Measurements from ENCODE around the gene UBXN4. TPM values are rescaled to one million over a fixed set of nuclear protein-coding genes. Genes with fewer than 3 reads are reported as not detected.

UBXN4 gene
- total RNA-seq, 2 experiments from 2014 or later, result 70.6 to 81.8 TPM

Other genes with a start within 250 kb of the UBXN4 start
- gene ZRANB3, start 210.6 kb upstream of the UBXN4 start, total RNA-seq, result 10 to 100 TPM; 15.0 to 18.1 TPM
- gene R3HDM1, start 210.4 kb upstream of the UBXN4 start, total RNA-seq, result 10 to 100 TPM; 68.1 to 70.6 TPM
- gene LCT, start 95.3 kb downstream of the UBXN4 start, total RNA-seq, result under 1 TPM; 0.31 to 0.34 TPM
- 100 to 1,000 TPM; 229 to 232 TPM for gene MCM6, start 134.6 kb downstream of the UBXN4 start, total RNA-seq
- gene DARS1, start 243.8 kb downstream of the UBXN4 start, total RNA-seq, result 100 to 1,000 TPM; 165 to 173 TPM

All from activated naive CD8-positive, alpha-beta T cell treated with anti-CD3 and anti-CD28 coated beads for 36 hours (primary cell).